Panc1 (cell line): Measurements from ENCODE around the gene ABCF2. TPM values are rescaled to one million over a fixed set of nuclear protein-coding genes. Genes with fewer than 3 reads are reported as not detected.

Source experiments
- ATAC-seq: fragments of 200-7000 bp; cut with Tn5 transposase; 2 replicates; pipeline ENCODE4 v1.9.1; 2020; ENCODE audit warnings: mild to moderate bottlenecking, moderate library complexity
- BruUV-seq: library from RNA; stranded (reverse); fragments of 400-500 nt; replicated peaks from 2 replicates; lab custom pipeline; 2021; lab: Mats Ljungman, UMichigan
- CTCF ChIA-PET: fragments of 300-600 bp; sonication (Branson Sonifier 250); formaldehyde crosslinking; loops from one replicate; lab custom pipeline; 2022; ENCODE audit warnings: antibody characterized with exemption; lab: Charles Lee
- POLR2A ChIA-PET: fragments of 300-600 bp; sonication (Branson Sonifier 250); formaldehyde crosslinking; loops from one replicate; lab custom pipeline; 2022; ENCODE audit warnings: antibody characterized with exemption; lab: Charles Lee
- DNase-seq: peaks from one replicate; pipeline ENCODE4 v3.0.0-alpha.2; 2010; ENCODE audit warnings: low read depth, low spot score
- H3K27ac ChIP-seq: 2 replicates; pipeline ENCODE4 v1.5.1; 2011; ENCODE audit warnings: mild to moderate bottlenecking, low read length, inconsistent platforms
- H3K27me3 ChIP-seq: fragments of 200-500 bp; sonication (Bioruptor generic); 2 replicates; pipeline ENCODE4 v1.6.0; 2014; ENCODE audit warnings: low read length, inconsistent platforms; ENCODE audit not compliant: control insufficient read depth, insufficient read depth
- H3K36me3 ChIP-seq: fragments of 200-500 bp; sonication (Bioruptor generic); 2 replicates; pipeline ENCODE4 v1.5.1; 2014; ENCODE audit warnings: inconsistent platforms, mild to moderate bottlenecking, low read length, moderate library complexity; ENCODE audit not compliant: control insufficient read depth, insufficient read depth
- H3K4me1 ChIP-seq: 2 replicates; pipeline ENCODE4 v1.5.1; 2011; ENCODE audit warnings: inconsistent platforms, mild to moderate bottlenecking, low read length, moderate library complexity; ENCODE audit not compliant: control insufficient read depth, insufficient read depth
- H3K4me3 ChIP-seq, 2 experiments: 2 replicates each; pipeline ENCODE4 v1.5.1; 2011 to 2012; ENCODE audit warnings: low read depth in 2 of 2, low read length in 2 of 2, mild to moderate bottlenecking in 2 of 2, inconsistent platforms in 1 of 2, moderate library complexity in 1 of 2
- H3K9me3 ChIP-seq: fragments of 200-500 bp; sonication (Bioruptor generic); 2 replicates; pipeline ENCODE4 v1.5.1; 2014; ENCODE audit warnings: low read depth, mild to moderate bottlenecking, inconsistent platforms, low read length, moderate library complexity; ENCODE audit not compliant: control insufficient read depth, insufficient read depth
- POLR2AphosphoS5 ChIP-seq: IDR thresholded peaks from 2 replicates; pipeline ENCODE4 v1.6.1; 2012; ENCODE audit warnings: mild to moderate bottlenecking, low read depth, low read length, moderate library complexity
- SIN3A ChIP-seq: IDR thresholded peaks from 2 replicates; pipeline ENCODE4 v1.6.1; 2012; ENCODE audit warnings: low read depth, mild to moderate bottlenecking, low read length, moderate library complexity, borderline replicate concordance; ENCODE audit not compliant: insufficient read depth
- TCF7L2 ChIP-seq: IDR thresholded peaks from 2 replicates; pipeline ENCODE4 v1.6.1; 2011; ENCODE audit warnings: mild to moderate bottlenecking, low read depth, low read length, inconsistent platforms
- in situ Hi-C: cut with HindIII; loops from 2 replicates; pipeline ENCODE4 v1.10.0; 2016; ENCODE audit warnings: low sequenced_read_pairs, low pct_unique_long_range_greater_than_20kb
- intact Hi-C: fragments of 100-400 bp; cut with micrococcal nuclease; formaldehyde crosslinking; loops from one replicate; pipeline ENCODE4 v1.10.0; 2022; ENCODE audit not compliant: unreplicated experiment
- total RNA-seq: library from RNA; stranded (reverse); gene quantifications from one replicate; pipeline ENCODE4 v1.2.1, GENCODE V29; 2021; ENCODE audit not compliant: unreplicated experiment
- TF ChIP-seq, protein P1 (sequence below): fragments of 450-650 bp; IDR thresholded peaks from 2 replicates; pipeline ENCODE4 v1.5.1; 2017; ENCODE audit warnings: mild to moderate bottlenecking
- TF ChIP-seq, protein P2 (sequence below), 2 experiments: IDR thresholded peaks; 2 replicates each; pipeline ENCODE4 v1.6.1; 2011 to 2012; ENCODE audit warnings: low read depth in 2 of 2, control low read depth in 1 of 2, low read length in 1 of 2, mild to moderate bottlenecking in 1 of 2, moderate library complexity in 1 of 2; ENCODE audit not compliant: insufficient read depth in 1 of 2

Gene ABCF2
- total RNA-seq, 1 experiment from 2014 or later = 64.4 TPM

DNA sequence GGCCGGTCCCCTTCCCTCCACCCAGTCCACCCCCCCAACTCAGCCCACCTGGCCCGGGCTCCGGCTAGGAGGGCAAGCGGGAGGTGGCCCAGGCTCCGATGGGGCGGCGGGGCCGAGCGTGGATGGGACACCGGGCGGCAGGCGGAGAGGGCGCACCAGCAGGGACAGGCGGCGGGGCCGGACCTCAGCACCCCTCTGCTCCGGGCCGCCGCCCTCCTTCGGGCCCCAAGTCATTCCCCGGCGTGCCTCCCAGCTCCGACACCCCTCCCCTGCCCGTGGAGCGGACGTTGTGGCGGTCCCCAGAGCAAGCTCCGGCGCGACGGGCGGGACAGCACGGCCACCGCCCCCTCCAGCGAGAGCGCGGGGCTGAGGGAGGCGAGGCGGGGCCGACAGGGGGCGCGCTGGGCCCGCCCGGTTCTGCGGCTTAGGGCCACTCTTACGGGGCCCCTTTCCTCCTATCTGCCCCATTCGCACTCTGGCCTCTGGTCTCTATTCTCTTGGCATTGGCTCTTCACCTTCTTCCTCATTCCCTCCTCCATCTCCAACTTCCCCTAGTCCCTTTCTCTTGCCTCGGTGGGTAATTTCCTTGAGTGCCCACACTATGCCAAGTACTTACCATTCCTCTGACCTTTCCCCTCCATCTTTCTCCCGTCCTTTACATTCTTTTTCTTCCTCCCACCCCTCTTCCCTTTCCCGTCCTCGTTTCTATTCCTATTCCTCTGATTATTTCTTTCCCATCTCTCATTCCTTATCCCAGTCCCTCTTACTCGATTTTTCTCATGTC is 58.8 kb downstream of the ABCF2 start:
- H3K4me1 ChIP-seq = 0 out of 2 replicates have a peak, but pooled peaks cover 4% of the 10 kb centered on the region
- no peak for DNase-seq
- peak overlapping the region; percentile 37 to 46 for H3K4me3 ChIP-seq
- ATAC-seq = peak; percentile 88
- in situ Hi-C loops = loop anchor here (5.0 kb wide), 1 partner anchor 39 kb away; no protein-coding TSS in a partner anchor
- no peaks in the 10 kb centered on the region for H3K9me3 ChIP-seq
- H3K36me3 ChIP-seq = no peaks in the 10 kb centered on the region
- ChIA-PET POLR2A (no interaction called here), CTCF (interaction anchor here (0.6 to 1.7 kb wide), 2 partner anchors 11 to 136 kb away, joined by 4 to 6 read pairs; no protein-coding TSS in a partner anchor)
- H3K27ac ChIP-seq = no peak overlapping the region
- no peak for TF ChIP-seq TCF7L2
- TF ChIP-seq POLR2AphosphoS5 = no peak
- TF ChIP-seq, protein P1, sequence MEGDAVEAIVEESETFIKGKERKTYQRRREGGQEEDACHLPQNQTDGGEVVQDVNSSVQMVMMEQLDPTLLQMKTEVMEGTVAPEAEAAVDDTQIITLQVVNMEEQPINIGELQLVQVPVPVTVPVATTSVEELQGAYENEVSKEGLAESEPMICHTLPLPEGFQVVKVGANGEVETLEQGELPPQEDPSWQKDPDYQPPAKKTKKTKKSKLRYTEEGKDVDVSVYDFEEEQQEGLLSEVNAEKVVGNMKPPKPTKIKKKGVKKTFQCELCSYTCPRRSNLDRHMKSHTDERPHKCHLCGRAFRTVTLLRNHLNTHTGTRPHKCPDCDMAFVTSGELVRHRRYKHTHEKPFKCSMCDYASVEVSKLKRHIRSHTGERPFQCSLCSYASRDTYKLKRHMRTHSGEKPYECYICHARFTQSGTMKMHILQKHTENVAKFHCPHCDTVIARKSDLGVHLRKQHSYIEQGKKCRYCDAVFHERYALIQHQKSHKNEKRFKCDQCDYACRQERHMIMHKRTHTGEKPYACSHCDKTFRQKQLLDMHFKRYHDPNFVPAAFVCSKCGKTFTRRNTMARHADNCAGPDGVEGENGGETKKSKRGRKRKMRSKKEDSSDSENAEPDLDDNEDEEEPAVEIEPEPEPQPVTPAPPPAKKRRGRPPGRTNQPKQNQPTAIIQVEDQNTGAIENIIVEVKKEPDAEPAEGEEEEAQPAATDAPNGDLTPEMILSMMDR = peak; percentile 97
- no TSS peak for BruUV-seq
- peaks cover 40% of the 10 kb centered on the region for H3K27me3 ChIP-seq
- intact Hi-C loops = no loop called here

DNA sequence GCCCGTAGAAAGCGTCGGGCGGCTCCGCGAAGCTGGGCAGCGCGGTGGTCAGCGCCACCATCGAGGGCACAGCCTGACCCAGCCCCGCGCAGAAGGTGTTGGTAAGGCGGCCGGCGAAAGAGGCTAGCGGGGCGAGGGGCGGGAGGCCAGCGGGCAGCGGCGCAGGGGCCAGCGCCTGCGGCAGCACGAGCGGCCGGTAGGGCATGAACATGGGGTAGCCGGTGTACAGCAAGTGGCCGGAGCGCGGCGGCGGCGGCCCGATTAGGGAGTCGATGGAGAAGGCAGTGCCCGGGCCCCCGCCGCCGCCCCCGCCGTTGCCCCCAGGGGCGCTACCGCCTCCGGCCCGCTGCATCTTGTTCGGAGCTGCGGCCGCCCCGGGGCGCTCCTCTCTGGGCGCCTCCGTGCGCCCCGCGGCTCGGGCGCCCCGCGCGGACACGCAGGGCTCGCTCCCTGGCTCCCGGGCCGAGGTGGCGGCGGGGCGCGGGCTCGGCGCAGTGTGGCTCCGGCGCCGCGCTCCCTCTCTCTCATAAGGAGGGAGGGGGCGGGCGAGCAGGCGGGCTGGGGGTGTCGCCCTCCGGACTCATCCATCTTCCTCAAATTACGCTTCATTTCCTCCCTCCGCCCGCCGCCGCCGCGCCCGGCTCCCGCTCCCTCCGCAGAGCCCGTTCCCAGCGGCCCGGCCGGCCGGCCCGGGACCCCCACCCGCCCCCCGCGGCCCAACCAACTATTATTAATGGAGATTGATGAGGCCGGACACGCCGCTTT is 59.6 kb downstream of the ABCF2 start, which contains the start of gene GBX1:
Gene GBX1 (minus strand): TSS at position 498 of the 765 bp plus-strand sequence. CDS start 146 bp downstream, at position 352.
- peak; percentile 68 for ATAC-seq
- no peak for DNase-seq
- ChIA-PET CTCF (interaction anchor here (0.6 to 1.7 kb wide), 2 partner anchors 10 to 137 kb away, joined by 4 to 6 read pairs; no protein-coding TSS in a partner anchor), POLR2A (no interaction called here)
- peak within 1 kb of the TSS; percentile 37 to 46 for H3K4me3 ChIP-seq
- H3K4me1 ChIP-seq = 0 out of 2 replicates have a peak, but pooled peaks cover 4% of the 10 kb centered on the region
- H3K9me3 ChIP-seq = no peaks in the 10 kb centered on the region
- peaks cover 40% of the 10 kb centered on the region for H3K27me3 ChIP-seq
- TF ChIP-seq POLR2AphosphoS5 (no peak), SIN3A (no peak), TCF7L2 (no peak)
- TF ChIP-seq, protein P1 = no peak; the same call in 1 of the 2 replicates
- TF ChIP-seq, protein P2, sequence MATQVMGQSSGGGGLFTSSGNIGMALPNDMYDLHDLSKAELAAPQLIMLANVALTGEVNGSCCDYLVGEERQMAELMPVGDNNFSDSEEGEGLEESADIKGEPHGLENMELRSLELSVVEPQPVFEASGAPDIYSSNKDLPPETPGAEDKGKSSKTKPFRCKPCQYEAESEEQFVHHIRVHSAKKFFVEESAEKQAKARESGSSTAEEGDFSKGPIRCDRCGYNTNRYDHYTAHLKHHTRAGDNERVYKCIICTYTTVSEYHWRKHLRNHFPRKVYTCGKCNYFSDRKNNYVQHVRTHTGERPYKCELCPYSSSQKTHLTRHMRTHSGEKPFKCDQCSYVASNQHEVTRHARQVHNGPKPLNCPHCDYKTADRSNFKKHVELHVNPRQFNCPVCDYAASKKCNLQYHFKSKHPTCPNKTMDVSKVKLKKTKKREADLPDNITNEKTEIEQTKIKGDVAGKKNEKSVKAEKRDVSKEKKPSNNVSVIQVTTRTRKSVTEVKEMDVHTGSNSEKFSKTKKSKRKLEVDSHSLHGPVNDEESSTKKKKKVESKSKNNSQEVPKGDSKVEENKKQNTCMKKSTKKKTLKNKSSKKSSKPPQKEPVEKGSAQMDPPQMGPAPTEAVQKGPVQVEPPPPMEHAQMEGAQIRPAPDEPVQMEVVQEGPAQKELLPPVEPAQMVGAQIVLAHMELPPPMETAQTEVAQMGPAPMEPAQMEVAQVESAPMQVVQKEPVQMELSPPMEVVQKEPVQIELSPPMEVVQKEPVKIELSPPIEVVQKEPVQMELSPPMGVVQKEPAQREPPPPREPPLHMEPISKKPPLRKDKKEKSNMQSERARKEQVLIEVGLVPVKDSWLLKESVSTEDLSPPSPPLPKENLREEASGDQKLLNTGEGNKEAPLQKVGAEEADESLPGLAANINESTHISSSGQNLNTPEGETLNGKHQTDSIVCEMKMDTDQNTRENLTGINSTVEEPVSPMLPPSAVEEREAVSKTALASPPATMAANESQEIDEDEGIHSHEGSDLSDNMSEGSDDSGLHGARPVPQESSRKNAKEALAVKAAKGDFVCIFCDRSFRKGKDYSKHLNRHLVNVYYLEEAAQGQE (IDR thresholded peaks at IDR 0.05; ENCODE audit: insufficient read depth in 1 of 2, low read depth in 2 of 2, low read length in 1 of 2) = no peak
- in situ Hi-C loops = loop anchor here (5.0 kb wide), 1 partner anchor 40 kb away; no protein-coding TSS in a partner anchor
- no peaks in the 10 kb centered on the region for H3K36me3 ChIP-seq
- intact Hi-C loops = no loop called here
- no TSS peak for BruUV-seq
- no peak within 1 kb of the TSS for H3K27ac ChIP-seq
